ENCODE measurements around the gene RGL1.

The RGL1 gene

GRCh38 chr1:183817576-183818288 is 12.8 kb downstream of the RGL1 start:
- in situ Hi-C loops (cut with MboI; ENCODE audit: low sequenced_read_pairs): no loop called here

- in situ Hi-C loops (cut with MboI; ENCODE audit: low sequenced_read_pairs): no loop called here
Measured at GRCh38 chr1:183819059-183819458, 14.1 kb downstream of the RGL1 start.

- in situ Hi-C loops (cut with MboI; ENCODE audit: low sequenced_read_pairs): no loop called here
Measured at GRCh38 chr1:183821309-183821888, 16.5 kb downstream of the RGL1 start.

GRCh38 chr1:183821889-183822611 is 17.1 kb downstream of the RGL1 start:
- in situ Hi-C loops (cut with MboI; ENCODE audit: low sequenced_read_pairs): no loop called here

GRCh38 chr1:183824291-183824690 is 19.4 kb downstream of the RGL1 start:
- in situ Hi-C loops (cut with MboI; ENCODE audit: low sequenced_read_pairs): no loop called here

- in situ Hi-C loops (cut with MboI; ENCODE audit: low sequenced_read_pairs): no loop called here
Measured at GRCh38 chr1:183827801-183828200, 22.9 kb downstream of the RGL1 start.

- in situ Hi-C loops (cut with MboI; ENCODE audit: low sequenced_read_pairs): no loop called here
Measured at GRCh38 chr1:183830389-183830788, 25.5 kb downstream of the RGL1 start.

GRCh38 chr1:183831311-183831710 is 26.4 kb downstream of the RGL1 start:
- in situ Hi-C loops (cut with MboI; ENCODE audit: low sequenced_read_pairs): no loop called here

GRCh38 chr1:183832459-183832858 is 27.5 kb downstream of the RGL1 start:
- in situ Hi-C loops (cut with MboI; ENCODE audit: low sequenced_read_pairs): no loop called here

GRCh38 chr1:183834568-183834967 is 29.6 kb downstream of the RGL1 start:
- in situ Hi-C loops (cut with MboI; ENCODE audit: low sequenced_read_pairs): no loop called here

GRCh38 chr1:183836598-183836997 is 31.7 kb downstream of the RGL1 start:
- in situ Hi-C loops (cut with MboI; ENCODE audit: low sequenced_read_pairs): no loop called here

- in situ Hi-C loops (cut with MboI; ENCODE audit: low sequenced_read_pairs): no loop called here
Measured at GRCh38 chr1:183837062-183837461, 32.1 kb downstream of the RGL1 start.

GRCh38 chr1:183838221-183838620 is 33.3 kb downstream of the RGL1 start:
- in situ Hi-C loops (cut with MboI; ENCODE audit: low sequenced_read_pairs): no loop called here

- in situ Hi-C loops (cut with MboI; ENCODE audit: low sequenced_read_pairs): no loop called here
Measured at GRCh38 chr1:183840140-183840539, 35.2 kb downstream of the RGL1 start.

- in situ Hi-C loops (cut with MboI; ENCODE audit: low sequenced_read_pairs): no loop called here
Measured at GRCh38 chr1:183841550-183841949, 36.6 kb downstream of the RGL1 start.

- in situ Hi-C loops (cut with MboI; ENCODE audit: low sequenced_read_pairs): no loop called here
Measured at GRCh38 chr1:183841950-183842794, 37.3 kb downstream of the RGL1 start.

GRCh38 chr1:183842795-183843144 is 37.9 kb downstream of the RGL1 start:
- in situ Hi-C loops (cut with MboI; ENCODE audit: low sequenced_read_pairs): no loop called here

GRCh38 chr1:183844806-183845205 is 39.9 kb downstream of the RGL1 start:
- in situ Hi-C loops (cut with MboI; ENCODE audit: low sequenced_read_pairs): no loop called here

GRCh38 chr1:183845681-183846080 is 40.8 kb downstream of the RGL1 start:
- in situ Hi-C loops (cut with MboI; ENCODE audit: low sequenced_read_pairs): no loop called here

- in situ Hi-C loops (cut with MboI; ENCODE audit: low sequenced_read_pairs): no loop called here
Measured at GRCh38 chr1:183847641-183848040, 42.7 kb downstream of the RGL1 start.

GRCh38 chr1:183850852-183851251 is 45.9 kb downstream of the RGL1 start:
- in situ Hi-C loops (cut with MboI; ENCODE audit: low sequenced_read_pairs): no loop called here

Data from hTERT RPE-1 (cell line).